Loucy (cell line): Measurements from ENCODE around the gene CPNE6.

ENCODE experiments used
- H2AFZ ChIP-seq: fragments of 200-600 bp; sonication (generic); 2 replicates; pipeline ENCODE4 v1.6.0; 2016; ENCODE audit warnings: antibody characterized with exemption, mild to moderate bottlenecking, low read length, moderate library complexity
- H3F3A ChIP-seq: fragments of 200-600 bp; 2 replicates; pipeline ENCODE4 v1.6.0; 2016; ENCODE audit warnings: antibody characterized with exemption, low read depth, mild to moderate bottlenecking
- H3K27me3 ChIP-seq: fragments of 200-600 bp; sonication (generic); 2 replicates; pipeline ENCODE4 v1.6.1; 2014; ENCODE audit warnings: low read length, mild to moderate bottlenecking; ENCODE audit not compliant: insufficient read depth, poor library complexity, severe bottlenecking
- H3K36me3 ChIP-seq: fragments of 200-600 bp; sonication (generic); 2 replicates; pipeline ENCODE4 v1.6.1; 2016; ENCODE audit warnings: low read length; ENCODE audit not compliant: insufficient read depth
- H3K4me1 ChIP-seq: fragments of 200-600 bp; sonication (generic); 2 replicates; pipeline ENCODE4 v1.5.1; 2014; ENCODE audit warnings: low read length, mild to moderate bottlenecking; ENCODE audit not compliant: insufficient read depth, poor library complexity, severe bottlenecking
- H3K4me2 ChIP-seq: fragments of 200-600 bp; sonication (generic); 2 replicates; pipeline ENCODE4 v1.6.0; 2014; ENCODE audit warnings: antibody characterized with exemption, low read length, low read depth, mild to moderate bottlenecking; ENCODE audit not compliant: poor library complexity, severe bottlenecking
- H3K4me3 ChIP-seq: fragments of 200-600 bp; sonication (generic); 2 replicates; pipeline ENCODE4 v1.5.1; 2014; ENCODE audit warnings: low read length, mild to moderate bottlenecking, mixed read lengths; ENCODE audit not compliant: poor library complexity, severe bottlenecking
- H3K79me2 ChIP-seq: fragments of 200-600 bp; sonication (generic); 2 replicates; pipeline ENCODE4 v1.6.1; 2014; ENCODE audit warnings: low read length; ENCODE audit not compliant: insufficient read depth
- H3K9ac ChIP-seq: fragments of 200-600 bp; sonication (generic); 2 replicates; pipeline ENCODE4 v1.6.0; 2014; ENCODE audit warnings: mild to moderate bottlenecking, low read depth, low read length, moderate library complexity; ENCODE audit not compliant: poor library complexity, severe bottlenecking
- H3K9me2 ChIP-seq: fragments of 200-600 bp; sonication (generic); replicated peaks from 2 replicates; pipeline ENCODE4 v1.6.1; 2016; ENCODE audit warnings: low read depth, low read length, mixed read lengths
- H3K9me3 ChIP-seq: fragments of 200-600 bp; sonication (generic); 2 replicates; pipeline ENCODE4 v1.6.1; 2014; ENCODE audit warnings: mild to moderate bottlenecking, antibody characterized with exemption, low read length, low read depth; ENCODE audit not compliant: insufficient read depth
- H4K20me1 ChIP-seq: fragments of 200-600 bp; sonication (generic); 2 replicates; pipeline ENCODE4 v1.6.0; 2014; ENCODE audit warnings: antibody characterized with exemption, low read length, mild to moderate bottlenecking; ENCODE audit not compliant: insufficient read depth, poor library complexity, severe bottlenecking
- EZH2phosphoT487 ChIP-seq: fragments of 200-600 bp; IDR thresholded peaks from 2 replicates; pipeline ENCODE4 v1.6.1; 2018; ENCODE audit warnings: antibody characterized with exemption, mild to moderate bottlenecking, moderate library complexity, borderline replicate concordance
- TF ChIP-seq, protein P1 (sequence below): fragments of 200-600 bp; sonication (generic); conservative IDR thresholded peaks from 2 replicates; pipeline ENCODE4 v1.5.1; 2014; ENCODE audit warnings: mild to moderate bottlenecking, antibody characterized with exemption, low read length

CPNE6 gene

DNA sequence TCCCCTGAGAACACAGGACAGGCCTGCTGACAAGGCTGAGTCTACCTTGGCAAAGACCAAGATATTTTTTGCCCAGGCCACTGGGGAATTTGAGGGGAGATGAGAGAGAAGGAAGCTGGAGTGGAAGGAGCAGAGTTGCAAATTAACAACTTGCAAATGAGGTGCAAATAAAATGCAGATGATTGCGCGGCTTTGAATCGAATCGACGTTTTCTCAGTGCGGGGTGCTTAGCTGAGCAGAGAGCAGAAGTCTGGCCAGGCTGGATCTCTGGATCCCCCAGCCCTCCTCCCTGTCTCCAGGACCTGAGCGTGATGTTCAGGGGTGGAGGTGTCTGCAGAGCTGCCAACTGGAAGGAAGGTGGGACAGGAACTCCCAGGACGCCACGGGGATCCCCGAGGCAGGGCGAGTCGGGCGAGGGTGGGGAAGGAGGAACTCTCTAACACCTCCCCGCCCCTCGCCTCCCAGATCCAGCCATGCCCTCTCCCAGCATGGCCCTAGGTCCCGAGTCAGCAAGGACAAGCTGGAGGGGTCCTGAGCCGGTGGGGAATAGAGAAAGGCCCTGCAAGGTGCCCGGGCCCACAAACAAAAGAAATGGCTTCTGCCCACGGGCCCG, 20.1 kb upstream of the CPNE6 start:
- no peaks in the 10 kb centered on the region for H3F3A ChIP-seq
- H2AFZ ChIP-seq: peak overlapping the region; percentile 96
- no peaks in the 10 kb centered on the region for H4K20me1 ChIP-seq
- no peaks in the 10 kb centered on the region for H3K36me3 ChIP-seq
- peaks cover 17% of the 10 kb centered on the region for H3K4me1 ChIP-seq
- no peaks in the 10 kb centered on the region for H3K27me3 ChIP-seq
- H3K79me2 ChIP-seq: no peaks in the 10 kb centered on the region
- H3K9ac ChIP-seq: peak overlapping the region; percentile 81
- peak overlapping the region; percentile 100 for H3K4me2 ChIP-seq
- peak overlapping the region; percentile 87 for H3K4me3 ChIP-seq
- TF ChIP-seq, protein P1, sequence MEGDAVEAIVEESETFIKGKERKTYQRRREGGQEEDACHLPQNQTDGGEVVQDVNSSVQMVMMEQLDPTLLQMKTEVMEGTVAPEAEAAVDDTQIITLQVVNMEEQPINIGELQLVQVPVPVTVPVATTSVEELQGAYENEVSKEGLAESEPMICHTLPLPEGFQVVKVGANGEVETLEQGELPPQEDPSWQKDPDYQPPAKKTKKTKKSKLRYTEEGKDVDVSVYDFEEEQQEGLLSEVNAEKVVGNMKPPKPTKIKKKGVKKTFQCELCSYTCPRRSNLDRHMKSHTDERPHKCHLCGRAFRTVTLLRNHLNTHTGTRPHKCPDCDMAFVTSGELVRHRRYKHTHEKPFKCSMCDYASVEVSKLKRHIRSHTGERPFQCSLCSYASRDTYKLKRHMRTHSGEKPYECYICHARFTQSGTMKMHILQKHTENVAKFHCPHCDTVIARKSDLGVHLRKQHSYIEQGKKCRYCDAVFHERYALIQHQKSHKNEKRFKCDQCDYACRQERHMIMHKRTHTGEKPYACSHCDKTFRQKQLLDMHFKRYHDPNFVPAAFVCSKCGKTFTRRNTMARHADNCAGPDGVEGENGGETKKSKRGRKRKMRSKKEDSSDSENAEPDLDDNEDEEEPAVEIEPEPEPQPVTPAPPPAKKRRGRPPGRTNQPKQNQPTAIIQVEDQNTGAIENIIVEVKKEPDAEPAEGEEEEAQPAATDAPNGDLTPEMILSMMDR: no peak
- TF ChIP-seq EZH2phosphoT487: no peak
- no peaks in the 10 kb centered on the region for H3K9me3 ChIP-seq
- no peaks in the 10 kb centered on the region for H3K9me2 ChIP-seq

DNA sequence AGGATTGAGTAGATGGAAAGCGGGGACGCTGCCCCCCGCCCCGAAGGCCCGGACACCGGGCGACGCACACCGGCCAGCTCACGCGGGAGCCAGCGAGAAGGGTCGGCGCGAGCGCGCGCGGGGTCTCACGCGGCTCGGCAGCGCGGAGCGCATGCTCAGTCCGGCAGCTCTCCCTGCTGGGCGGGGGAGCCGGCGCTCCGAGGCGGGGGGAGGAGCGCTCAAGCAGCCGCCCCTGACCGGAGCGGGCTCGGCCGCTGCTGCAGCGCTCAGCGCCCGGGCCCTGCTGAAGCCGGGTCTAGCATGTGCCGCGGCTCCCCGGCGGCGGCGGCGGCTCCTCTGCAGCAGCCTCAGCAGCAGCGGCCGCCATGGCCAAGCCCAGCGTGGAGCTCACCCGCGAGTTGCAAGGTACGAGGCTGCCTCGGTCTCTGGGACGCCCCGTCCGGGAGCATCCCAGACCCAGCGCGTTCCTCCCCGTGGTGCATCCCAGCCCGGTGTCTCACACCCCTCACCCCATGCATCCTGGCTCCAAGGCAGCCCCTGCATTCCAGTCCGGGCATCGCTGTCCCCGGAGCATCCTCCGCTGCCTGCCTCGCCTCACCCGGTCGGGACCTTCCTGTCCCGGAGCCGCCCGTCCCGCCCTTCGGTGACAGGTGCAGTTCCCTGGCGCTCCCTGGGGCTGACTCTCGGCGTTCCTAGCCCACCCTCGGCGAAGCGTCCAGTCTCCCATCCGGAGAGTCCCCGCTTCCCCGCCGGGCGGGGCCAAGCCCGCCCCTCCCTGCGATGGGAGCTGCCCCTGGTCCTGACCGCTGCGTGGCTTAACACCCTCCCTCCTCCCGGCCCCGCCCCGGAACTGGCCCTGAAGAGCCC, 19.3 kb upstream of the CPNE6 start, which contains the start of gene CARMIL3:
TSS of gene CARMIL3 (plus strand) at position 221 of the 867 bp plus-strand sequence. CDS start at position 366, 145 bp downstream.
- TF ChIP-seq, protein P1: no peak
- TF ChIP-seq EZH2phosphoT487: no peak
- peak within 1 kb of the TSS; percentile 100 for H3K4me2 ChIP-seq
- peak within 1 kb of the TSS; percentile 87 for H3K4me3 ChIP-seq
- H2AFZ ChIP-seq: peak within 1 kb of the TSS; percentile 96
- no peaks in the 10 kb centered on the region for H4K20me1 ChIP-seq
- H3K36me3 ChIP-seq: no peaks in the 10 kb centered on the region
- H3K79me2 ChIP-seq: no peaks in the 10 kb centered on the region
- H3F3A ChIP-seq: no peaks in the 10 kb centered on the region
- no peaks in the 10 kb centered on the region for H3K9me3 ChIP-seq
- H3K4me1 ChIP-seq: peaks cover 17% of the 10 kb centered on the region
- no peaks in the 10 kb centered on the region for H3K9me2 ChIP-seq
- H3K27me3 ChIP-seq: no peaks in the 10 kb centered on the region
- H3K9ac ChIP-seq: peak within 1 kb of the TSS; percentile 81

DNA sequence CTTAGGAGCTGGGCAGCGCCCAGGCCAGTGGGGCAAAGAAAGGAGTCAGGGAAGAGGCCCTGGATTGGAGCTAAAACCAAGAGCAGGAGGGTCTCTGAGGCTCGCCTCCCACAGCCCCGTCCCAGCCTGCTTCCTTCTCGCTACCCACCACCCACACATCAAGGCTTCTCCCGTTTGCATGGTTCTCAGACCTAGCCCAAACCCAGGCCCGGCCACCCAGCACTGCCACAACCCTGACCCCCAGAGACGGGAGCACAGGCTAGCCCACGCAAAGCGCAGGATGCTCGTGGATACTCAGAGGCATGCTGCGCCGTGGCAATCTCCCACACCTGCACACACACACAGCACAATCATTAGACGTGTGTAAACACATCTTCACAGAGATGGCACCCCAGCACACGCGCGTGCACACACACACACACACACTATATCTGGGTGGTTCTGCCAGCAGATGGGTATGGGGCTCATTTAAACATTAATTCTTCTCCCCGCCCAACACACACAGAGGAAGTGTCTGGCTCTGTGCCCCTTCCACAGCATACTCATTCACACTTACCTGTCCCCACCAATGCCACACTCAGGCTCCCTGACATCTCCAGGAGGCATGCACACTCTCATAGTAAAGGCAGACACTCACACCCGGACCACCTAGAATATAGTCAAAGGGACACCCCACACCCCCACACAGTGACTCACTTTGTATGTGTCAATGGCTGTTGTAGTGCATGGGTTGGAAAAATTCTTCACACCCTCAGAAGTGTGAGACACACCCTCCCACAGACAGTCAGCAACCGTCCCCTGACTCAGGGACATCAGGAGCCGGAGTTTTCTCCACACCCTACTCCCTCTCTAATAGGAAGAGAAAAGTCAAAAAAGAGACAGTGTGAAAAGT, 18.5 kb upstream of the CPNE6 start:
- H3K4me3 ChIP-seq: peak overlapping the region; percentile 87
- peak overlapping the region; percentile 96; the same call in 1 of the 2 replicates for H2AFZ ChIP-seq

More for the DNA sequence above, 18.5 kb upstream of the CPNE6 start:
- Histone ChIP-seq H3K27me3 (no peaks in the 10 kb centered on the region), H3K9me2 (no peaks in the 10 kb centered on the region), H3K9me3 (no peaks in the 10 kb centered on the region), H3K4me2 (peak overlapping the region; percentile 100), H3F3A (no peaks in the 10 kb centered on the region), H3K9ac (no peak overlapping the region), H3K4me1 (peaks cover 17% of the 10 kb centered on the region), H3K36me3 (no peaks in the 10 kb centered on the region), H3K79me2 (no peaks in the 10 kb centered on the region), H4K20me1 (no peaks in the 10 kb centered on the region)
- no peak for TF ChIP-seq EZH2phosphoT487
